Measurements from ENCODE around the gene OR51F1.
"Not testable (repeated sequence)": the region's sequence is repeated elsewhere in the genome, so short reads cannot be mapped to it uniquely, and the experiment has no call there.

Gene OR51F1, protein sequence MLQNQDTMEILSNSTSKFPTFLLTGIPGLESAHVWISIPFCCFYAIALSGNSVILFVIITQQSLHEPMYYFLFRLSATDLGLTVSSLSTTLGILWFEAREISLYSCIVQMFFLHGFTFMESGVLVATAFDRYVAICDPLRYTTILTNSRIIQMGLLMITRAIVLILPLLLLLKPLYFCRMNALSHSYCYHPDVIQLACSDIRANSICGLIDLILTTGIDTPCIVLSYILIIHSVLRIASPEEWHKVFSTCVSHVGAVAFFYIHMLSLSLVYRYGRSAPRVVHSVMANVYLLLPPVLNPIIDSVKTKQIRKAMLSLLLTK
- 0 reads per million in 4 experiments for total RNA-seq

DNA sequence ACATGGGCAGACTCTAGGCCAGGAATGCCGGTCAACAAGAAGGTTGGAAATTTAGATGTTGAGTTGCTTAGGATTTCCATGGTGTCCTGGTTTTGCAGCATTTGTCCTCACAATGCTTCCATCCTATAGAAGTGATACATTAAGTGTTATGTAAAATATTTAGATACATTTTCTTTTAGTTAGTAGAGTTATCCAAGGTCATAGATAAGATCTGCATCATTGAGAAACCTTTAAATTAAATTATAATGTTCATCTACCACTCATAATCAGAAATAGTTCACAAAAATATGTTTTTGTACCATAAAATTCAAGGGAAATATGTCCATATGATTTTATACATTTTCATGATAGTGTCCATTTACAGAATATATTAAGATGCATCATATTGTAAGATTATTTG lies at the start of gene OR51F1:
Gene OR51F1 (minus strand): TSS at position 101 of the 400 bp plus-strand sequence. CDS start 0 bp downstream, at position 101.
- DNase-seq, result no peak

- DNase-seq, result no peak
Observed at GRCh38 chr11:4809246-4809645, 39.5 kb upstream of the OR51F1 start.

GRCh38 chr11:4808476-4808875 lies 38.7 kb upstream of the OR51F1 start:
- DNase-seq, result no peak

GRCh38 chr11:4804280-4804679 lies 34.5 kb upstream of the OR51F1 start, which contains the start of gene OR52R1:
Gene OR52R1 (minus strand): TSS chr11:4804380. CDS start chr11:4804380, 0 bp downstream.
- no peak for DNase-seq

DNA sequence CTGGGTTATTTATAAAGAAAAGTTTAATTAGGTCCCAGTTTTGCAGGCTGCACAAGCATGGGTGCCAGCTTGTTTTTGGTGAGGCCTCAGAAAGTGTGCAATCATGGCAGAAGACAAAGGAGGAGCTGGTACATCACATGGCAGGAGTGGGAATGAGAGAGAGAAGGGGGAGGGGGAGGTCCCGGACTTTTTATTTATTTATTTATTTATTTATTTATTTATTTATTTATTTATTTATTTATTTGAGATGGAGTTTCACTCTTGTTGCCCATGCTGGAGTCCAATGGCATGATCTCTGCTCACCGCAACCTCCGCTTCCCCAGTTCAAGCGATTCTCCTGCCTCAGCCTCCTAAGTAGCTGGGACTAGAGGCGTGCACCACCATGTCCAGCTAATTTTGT lies 31.6 kb upstream of the OR51F1 start:
- DNase-seq, result not testable (repeated sequence)

DNA sequence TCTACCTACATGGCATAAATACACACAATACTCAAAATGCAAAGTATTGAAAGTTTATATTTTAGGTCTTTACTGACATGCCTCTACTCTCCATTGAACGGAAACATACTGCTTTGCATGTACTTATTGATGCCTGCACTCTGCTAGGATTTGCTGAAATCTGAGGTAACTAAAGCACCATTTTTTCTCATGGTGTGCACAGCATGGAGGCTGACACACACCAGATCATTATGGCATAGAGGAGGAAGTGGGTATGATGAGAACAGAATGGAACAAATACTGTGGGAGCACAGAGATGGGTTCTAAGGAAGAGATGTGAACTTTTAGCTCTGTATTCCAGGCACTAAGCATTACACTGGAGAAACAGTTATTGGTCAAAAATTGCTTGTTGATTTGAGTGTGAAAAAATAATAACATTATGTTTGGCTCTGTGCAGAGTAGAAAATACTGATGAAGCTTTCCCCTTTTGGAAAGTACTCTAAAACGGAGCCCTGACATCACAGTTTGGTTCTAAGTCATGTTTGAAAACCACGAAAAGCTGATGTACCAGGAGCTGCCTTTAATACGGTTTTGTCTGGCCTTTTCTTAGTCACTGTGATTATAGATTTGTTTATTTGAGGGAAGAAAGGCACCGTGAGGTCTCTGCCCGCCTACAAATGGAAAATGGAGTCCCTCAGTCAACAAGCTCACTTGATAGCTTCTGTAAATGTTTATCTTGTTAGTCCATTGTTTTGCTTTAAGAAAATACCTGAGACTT lies 28.9 kb upstream of the OR51F1 start:
- DNase-seq, result no peak

- DNase-seq, result no peak
Observed at GRCh38 chr11:4797206-4797605, 27.5 kb upstream of the OR51F1 start.

DNA sequence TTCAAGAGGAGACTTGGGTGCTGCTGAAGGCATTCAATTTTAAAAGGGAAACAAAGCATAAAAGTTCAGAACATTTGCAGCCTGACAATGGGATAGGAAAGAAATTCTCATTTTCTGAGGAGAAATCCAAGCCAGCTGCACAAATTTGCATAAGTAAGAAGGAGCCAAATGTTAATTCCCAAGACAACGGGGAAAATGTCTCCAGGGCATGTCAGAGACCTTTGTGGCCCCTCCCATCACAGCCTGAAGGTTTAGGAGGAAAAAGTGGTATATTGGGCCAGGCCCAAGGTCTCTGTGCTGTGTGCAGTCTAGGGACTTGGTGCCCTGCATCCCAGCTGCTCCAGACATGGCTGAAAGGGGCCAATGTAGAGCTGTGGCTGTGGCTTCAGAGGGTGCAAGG lies 12.7 kb upstream of the OR51F1 start:
- DNase-seq, result no peak

- DNase-seq, result no peak
Observed at GRCh38 chr11:4768094-4768493, 1.6 kb downstream of the OR51F1 start.

GRCh38 chr11:4766420-4767043 lies 3.2 kb downstream of the OR51F1 start:
- no peak for DNase-seq

DNA sequence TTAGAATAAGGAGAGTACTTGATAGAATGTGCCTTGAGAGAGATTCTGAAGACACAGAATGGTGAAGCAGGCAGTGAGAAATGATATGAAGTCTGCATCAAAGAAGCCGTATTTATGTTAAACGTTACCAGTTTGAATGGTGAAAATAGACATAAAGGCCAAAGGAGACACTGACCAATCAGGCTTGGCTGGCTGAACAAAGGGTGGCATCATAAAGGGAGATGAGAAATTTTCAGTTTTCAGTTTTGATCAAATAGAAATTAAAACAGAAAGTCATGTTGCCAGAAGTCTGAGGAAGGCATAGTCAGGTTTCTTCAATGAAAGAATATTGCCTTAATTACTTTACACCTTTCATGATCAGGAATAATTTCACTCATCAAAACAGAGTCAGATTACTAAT lies 6.6 kb downstream of the OR51F1 start:
- DNase-seq, result no peak

DNA sequence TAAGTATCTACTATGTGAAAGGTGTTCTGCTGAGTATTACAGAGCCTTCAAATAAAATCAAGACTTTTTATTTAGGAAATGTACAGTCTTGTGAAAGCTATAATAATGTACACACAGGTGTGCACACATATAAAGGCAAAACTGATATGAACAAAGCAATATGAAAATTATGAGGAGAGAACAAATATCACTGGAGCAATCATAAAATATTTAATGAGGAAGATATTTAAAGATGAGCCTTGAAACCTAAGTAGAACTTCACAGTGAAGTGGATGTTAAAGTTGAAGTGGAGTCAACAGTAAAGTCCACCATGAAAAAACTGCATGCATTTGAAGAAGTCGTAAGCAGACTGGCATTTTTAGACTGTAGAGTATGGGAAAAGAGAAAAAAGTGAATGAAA lies 18.5 kb downstream of the OR51F1 start:
- no peak for DNase-seq

- no peak for DNase-seq
Observed at GRCh38 chr11:4748438-4748837, 21.3 kb downstream of the OR51F1 start.

DNA sequence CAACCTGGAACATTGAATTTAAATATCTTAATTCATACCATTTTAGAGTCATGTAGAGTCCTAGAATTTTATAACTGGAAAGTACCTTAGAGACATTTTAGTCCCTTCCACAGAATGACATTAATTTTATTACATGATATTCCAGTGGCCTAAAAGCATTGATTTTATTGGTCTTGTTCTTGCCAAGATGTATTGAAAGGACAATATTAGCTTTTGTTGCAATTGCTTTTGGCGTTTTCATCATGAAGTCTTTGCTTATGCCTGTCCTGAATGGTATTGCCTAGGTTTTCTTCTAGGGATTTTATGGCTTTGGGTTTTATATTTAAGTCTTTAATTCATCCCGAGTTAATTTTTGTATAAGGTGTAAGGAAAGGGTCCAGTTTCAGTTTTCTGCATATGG lies 29.0 kb downstream of the OR51F1 start:
- DNase-seq, result no peak

DNA sequence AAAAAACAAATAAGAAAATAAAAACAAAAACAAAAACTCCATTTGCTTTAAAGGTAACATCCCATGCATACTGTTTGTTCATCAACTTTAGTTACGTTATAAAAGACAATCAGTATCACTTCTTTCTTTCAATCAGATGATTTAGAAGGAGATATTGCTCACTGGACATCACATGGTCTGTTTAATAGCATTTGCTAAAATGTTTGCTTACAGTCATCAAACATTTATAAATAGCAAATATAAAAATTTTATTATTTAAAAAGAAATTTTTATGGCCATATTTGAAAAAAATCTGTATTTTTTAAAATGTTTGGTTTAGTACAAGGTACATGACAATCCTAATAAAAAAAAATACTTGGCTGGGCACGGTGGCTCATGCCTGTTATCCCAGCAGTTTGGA lies 42.6 kb downstream of the OR51F1 start:
- no peak for DNase-seq

DNA sequence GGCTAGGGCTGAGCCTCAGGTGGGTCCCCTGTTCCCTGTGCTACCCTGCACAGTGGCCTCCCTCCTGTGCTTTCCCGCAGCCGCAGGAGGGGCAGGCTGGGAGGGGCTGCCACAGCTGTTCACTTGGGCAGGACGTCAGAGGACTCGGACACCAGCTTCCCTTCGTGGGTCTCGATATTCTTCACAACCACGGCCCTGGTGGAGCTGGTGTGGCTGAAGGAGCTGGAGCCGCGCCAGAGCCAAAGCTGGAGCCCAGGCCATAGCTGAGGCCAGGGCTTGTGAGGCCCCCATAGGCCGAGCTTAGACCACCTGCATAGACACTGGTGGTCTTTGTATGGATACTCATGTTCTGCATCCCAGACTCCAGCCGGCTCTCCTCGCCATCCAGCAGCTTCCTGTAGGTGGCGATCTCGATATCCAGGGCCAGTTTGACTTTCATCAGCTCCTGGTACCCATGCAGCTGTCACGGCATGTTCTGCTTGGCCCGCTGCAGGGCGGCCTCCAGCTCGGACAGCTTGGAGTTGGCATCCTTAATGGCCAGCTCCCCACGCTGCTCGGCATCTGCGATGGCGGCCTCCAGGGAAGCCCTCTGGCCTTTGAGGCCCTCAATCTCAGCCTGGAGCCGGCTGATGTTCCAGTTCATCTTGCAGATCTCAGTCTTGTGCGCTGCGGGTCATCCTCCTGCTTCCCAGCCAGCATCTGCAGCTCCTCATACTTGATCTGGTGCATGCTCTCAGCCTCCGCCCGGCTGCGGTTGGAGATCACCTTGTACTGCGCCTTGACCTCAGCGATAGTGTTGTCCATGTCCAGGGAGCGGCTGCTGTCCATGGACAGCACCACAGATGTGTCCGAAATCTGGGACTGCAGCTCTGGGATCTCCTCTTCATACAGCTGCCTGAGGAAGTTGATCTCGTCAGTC lies 46.9 kb downstream of the OR51F1 start:
- not testable (repeated sequence) for DNase-seq

Measured in effector CD8-positive, alpha-beta T cell (primary cell).